Neural cell (in vitro differentiated cells): ENCODE results near the gene HUWE1. TPM values are rescaled to one million over a fixed set of nuclear protein-coding genes. Genes with fewer than 3 reads are reported as not detected.

Experiments used
- H2AFZ ChIP-seq: fragments of 200-600, 300-800 bp; sonication (generic), shearing (Covaris generic); 2 replicates; pipeline ENCODE4 v1.6.0; 2014; ENCODE audit warnings: low read depth, mild to moderate bottlenecking, antibody characterized with exemption, low read length, moderate library complexity
- H3F3A ChIP-seq: fragments of 200-600 bp; shearing (Covaris generic); 2 replicates; pipeline ENCODE4 v1.6.1; 2016; ENCODE audit warnings: mild to moderate bottlenecking, moderate library complexity, mixed read lengths, antibody characterized with exemption, low read length; ENCODE audit not compliant: insufficient read depth, poor library complexity, severe bottlenecking
- H3K27ac ChIP-seq: fragments of 200-600, 300-800 bp; sonication (generic), shearing (Covaris generic); 2 replicates; pipeline ENCODE4 v1.5.1; 2014; ENCODE audit warnings: mild to moderate bottlenecking, low read length, moderate library complexity
- H3K27me3 ChIP-seq: fragments of 300-800, 200-600 bp; sonication (generic), shearing (Covaris generic); 2 replicates; pipeline ENCODE4 v1.6.0; 2014; ENCODE audit warnings: mild to moderate bottlenecking, low read depth, low read length, moderate library complexity; ENCODE audit not compliant: insufficient read depth
- H3K36me3 ChIP-seq: fragments of 300-800, 200-600 bp; sonication (generic), shearing (Covaris generic); 2 replicates; pipeline ENCODE4 v1.5.1; 2014; ENCODE audit warnings: mild to moderate bottlenecking, antibody characterized with exemption, low read length, moderate library complexity; ENCODE audit not compliant: insufficient read depth
- H3K4me2 ChIP-seq: fragments of 300-800, 200-600 bp; sonication (generic), shearing (Covaris generic); 2 replicates; pipeline ENCODE4 v1.6.0; 2014; ENCODE audit warnings: mild to moderate bottlenecking, low read length
- H3K4me3 ChIP-seq: fragments of 300-800, 200-600 bp; sonication (generic), shearing (Covaris generic); 2 replicates; pipeline ENCODE4 v1.5.1; 2014; ENCODE audit warnings: mild to moderate bottlenecking, low read length, moderate library complexity
- H3K79me2 ChIP-seq: fragments of 200-600 bp; shearing (Covaris generic); replicated peaks from 2 replicates; pipeline ENCODE4 v1.6.0; 2014; ENCODE audit warnings: mild to moderate bottlenecking, low read length, moderate library complexity; ENCODE audit not compliant: insufficient read depth
- H3K9ac ChIP-seq: fragments of 300-800, 200-600 bp; sonication (generic), shearing (Covaris generic); 2 replicates; pipeline ENCODE4 v1.6.1; 2016; ENCODE audit warnings: mild to moderate bottlenecking, low read length, mixed read lengths
- H3K9me2 ChIP-seq: fragments of 200-600 bp; shearing (Covaris generic); 2 replicates; pipeline ENCODE4 v1.6.1; 2016; ENCODE audit warnings: mild to moderate bottlenecking, low read length, mixed read lengths; ENCODE audit not compliant: insufficient read depth
- H3K9me3 ChIP-seq: fragments of 200-600, 300-800 bp; sonication (generic), shearing (Covaris generic); 2 replicates; pipeline ENCODE4 v1.6.1; 2016; ENCODE audit warnings: mild to moderate bottlenecking, mixed run types, low read length, moderate library complexity, mixed read lengths
- H4K20me1 ChIP-seq: fragments of 200-600 bp; shearing (Covaris generic); 2 replicates; pipeline ENCODE4 v1.6.1; 2016; ENCODE audit warnings: mild to moderate bottlenecking, mixed run types; ENCODE audit not compliant: insufficient read depth
- CTCF ChIP-seq: fragments of 450-650 bp; IDR thresholded peaks from 2 replicates; pipeline ENCODE4 v1.5.1; 2014; ENCODE audit warnings: antibody characterized with exemption, mild to moderate bottlenecking, moderate library complexity; ENCODE audit not compliant: poor library complexity, severe bottlenecking
- EP300 ChIP-seq: fragments of 450-650 bp; conservative IDR thresholded peaks from 2 replicates; pipeline ENCODE4 v1.6.1; 2014; ENCODE audit warnings: antibody characterized with exemption, mild to moderate bottlenecking, moderate library complexity; ENCODE audit not compliant: poor library complexity, severe bottlenecking
- EZH2 ChIP-seq: fragments of 200-600, 300-800 bp; shearing (Covaris generic), sonication (generic); IDR thresholded peaks from 2 replicates; pipeline ENCODE4 v1.6.1; 2014; ENCODE audit warnings: antibody characterized with exemption, low read length, borderline replicate concordance, mild to moderate bottlenecking; ENCODE audit not compliant: insufficient read depth, poor library complexity, severe bottlenecking
- MXI1 ChIP-seq: fragments of 450-650 bp; conservative IDR thresholded peaks from 2 replicates; pipeline ENCODE4 v1.6.1; 2014; ENCODE audit warnings: antibody characterized with exemption, mild to moderate bottlenecking; ENCODE audit not compliant: poor library complexity, severe bottlenecking
- POLR2AphosphoS5 ChIP-seq: IDR thresholded peaks from 2 replicates; pipeline ENCODE4 v1.6.1; 2012
- RAD21 ChIP-seq: fragments of 450-650 bp; conservative IDR thresholded peaks from 2 replicates; pipeline ENCODE4 v1.6.1; 2014; ENCODE audit warnings: antibody characterized with exemption, mild to moderate bottlenecking, moderate library complexity
- REST ChIP-seq: IDR thresholded peaks from 2 replicates; pipeline ENCODE4 v1.6.1; 2012; ENCODE audit warnings: borderline replicate concordance
- SMC3 ChIP-seq: fragments of 450-650 bp; conservative IDR thresholded peaks from 2 replicates; pipeline ENCODE4 v1.6.1; 2014; ENCODE audit warnings: antibody characterized with exemption, mild to moderate bottlenecking, moderate library complexity; ENCODE audit not compliant: poor library complexity
- TAF1 ChIP-seq: IDR thresholded peaks from 2 replicates; pipeline ENCODE4 v1.6.1; 2012; ENCODE audit warnings: low read depth
- polyA plus RNA-seq: library from polyadenylated mRNA; depleted of rRNA; stranded (reverse); fragments of >200 nt; gene quantifications from 2 replicates; pipeline ENCODE4 v1.2.3, GENCODE V29; 2014

The HUWE1 gene
- polyA plus RNA-seq, 1 donor from 2014 or later, result 25.0 TPM

GRCh38 chrX:53688300-53688699 lies 1.8 kb upstream of the HUWE1 start:
- no peak overlapping the region for H3K4me2 ChIP-seq
- H3K4me3 ChIP-seq, result no peak overlapping the region
- no peaks in the 10 kb centered on the region for H4K20me1 ChIP-seq
- H3F3A ChIP-seq, result no peaks in the 10 kb centered on the region
- no peaks in the 10 kb centered on the region for H3K9me2 ChIP-seq
- no peaks in the 10 kb centered on the region for H3K79me2 ChIP-seq
- TF ChIP-seq EZH2 (no peak), REST (no peak), RAD21 (no peak), CTCF (no peak), MXI1 (no peak), TAF1 (no peak), EP300 (no peak), SMC3 (no peak), POLR2AphosphoS5 (no peak)
- H2AFZ ChIP-seq, result no peak overlapping the region
- no peaks in the 10 kb centered on the region for H3K9me3 ChIP-seq
- no peak overlapping the region for H3K9ac ChIP-seq
- H3K36me3 ChIP-seq, result no peaks in the 10 kb centered on the region
- no peaks in the 10 kb centered on the region for H3K27me3 ChIP-seq
- H3K27ac ChIP-seq, result no peak overlapping the region

- Histone ChIP-seq H3K4me2 (no peak overlapping the region), H3K79me2 (peaks cover 22% of the 10 kb centered on the region), H3K9me2 (no peaks in the 10 kb centered on the region), H3K36me3 (no peaks in the 10 kb centered on the region), H2AFZ (peak overlapping the region; percentile 45), H3F3A (no peaks in the 10 kb centered on the region), H3K27ac (peak overlapping the region; percentile 92), H3K27me3 (no peaks in the 10 kb centered on the region), H4K20me1 (no peaks in the 10 kb centered on the region), H3K9me3 (no peaks in the 10 kb centered on the region), H3K9ac (peak overlapping the region; percentile 87), H3K4me3 (peak overlapping the region; percentile 81)
- TF ChIP-seq RAD21 (no peak), EZH2 (no peak), REST (no peak), TAF1 (no peak), MXI1 (no peak), POLR2AphosphoS5 (no peak)
Observed at GRCh38 chrX:53685711-53686110, 808 bp downstream of the HUWE1 start.
